ENCODE measurements around the gene RAB36.

- TF ChIP-seq, protein P1, sequence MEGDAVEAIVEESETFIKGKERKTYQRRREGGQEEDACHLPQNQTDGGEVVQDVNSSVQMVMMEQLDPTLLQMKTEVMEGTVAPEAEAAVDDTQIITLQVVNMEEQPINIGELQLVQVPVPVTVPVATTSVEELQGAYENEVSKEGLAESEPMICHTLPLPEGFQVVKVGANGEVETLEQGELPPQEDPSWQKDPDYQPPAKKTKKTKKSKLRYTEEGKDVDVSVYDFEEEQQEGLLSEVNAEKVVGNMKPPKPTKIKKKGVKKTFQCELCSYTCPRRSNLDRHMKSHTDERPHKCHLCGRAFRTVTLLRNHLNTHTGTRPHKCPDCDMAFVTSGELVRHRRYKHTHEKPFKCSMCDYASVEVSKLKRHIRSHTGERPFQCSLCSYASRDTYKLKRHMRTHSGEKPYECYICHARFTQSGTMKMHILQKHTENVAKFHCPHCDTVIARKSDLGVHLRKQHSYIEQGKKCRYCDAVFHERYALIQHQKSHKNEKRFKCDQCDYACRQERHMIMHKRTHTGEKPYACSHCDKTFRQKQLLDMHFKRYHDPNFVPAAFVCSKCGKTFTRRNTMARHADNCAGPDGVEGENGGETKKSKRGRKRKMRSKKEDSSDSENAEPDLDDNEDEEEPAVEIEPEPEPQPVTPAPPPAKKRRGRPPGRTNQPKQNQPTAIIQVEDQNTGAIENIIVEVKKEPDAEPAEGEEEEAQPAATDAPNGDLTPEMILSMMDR (IDR thresholded peaks at IDR 0.05): no peak
- TF ChIP-seq ZNF138 (CRISPR knock-in tag; conservative IDR thresholded peaks at IDR 0.05): no peak
Measured at GRCh38 chr22:23119494-23120414, 25.5 kb upstream of the RAB36 start.
